Measurements from ENCODE around the gene ASH1L.

ASH1L gene

GRCh38 chr1:155485222-155485621 is 77.4 kb downstream of the ASH1L start:
- TF ChIP-seq CTCF (IDR thresholded peaks at IDR 0.05; ENCODE audit: control extremely low read depth, extremely low read depth, low read depth, missing control alignments): no peak
- DNase-seq (ENCODE audit: extremely low spot score): no peak
- POLR2A ChIA-PET: no interaction called here
- CTCF ChIA-PET: no interaction called here

- DNase-seq (ENCODE audit: extremely low spot score): no peak
- POLR2A ChIA-PET: no interaction called here
- TF ChIP-seq CTCF (IDR thresholded peaks at IDR 0.05; ENCODE audit: control extremely low read depth, extremely low read depth, low read depth, missing control alignments): no peak
- CTCF ChIA-PET: interaction anchor here (1.2 to 1.5 kb wide), 3 partner anchors 15 to 102 kb away, joined by 3 to 5 read pairs (median 3); no protein-coding TSS in a partner anchor
Measured at GRCh38 chr1:155481741-155482241, 80.8 kb downstream of the ASH1L start.

- no peak for DNase-seq (ENCODE audit: extremely low spot score)
- no peak for TF ChIP-seq CTCF (IDR thresholded peaks at IDR 0.05; ENCODE audit: control extremely low read depth, extremely low read depth, low read depth, missing control alignments)
- ChIA-PET POLR2A (no interaction called here), CTCF (interaction anchor here (2.0 to 2.7 kb wide), 2 partner anchors 12 to 25 kb away, joined by 5 to 7 read pairs; no protein-coding TSS in a partner anchor)
Measured at GRCh38 chr1:155479205-155479604, 83.4 kb downstream of the ASH1L start.

GRCh38 chr1:155478270-155478852 is 84.2 kb downstream of the ASH1L start:
- TF ChIP-seq CTCF (IDR thresholded peaks at IDR 0.05; ENCODE audit: control extremely low read depth, extremely low read depth, low read depth, missing control alignments): no peak
- CTCF ChIA-PET: interaction anchor here (1.2 to 2.7 kb wide), 3 partner anchors 11 to 40 kb away, joined by 3 to 7 read pairs (median 5); no protein-coding TSS in a partner anchor
- no peak for DNase-seq (ENCODE audit: extremely low spot score)
- POLR2A ChIA-PET: no interaction called here

GRCh38 chr1:155474146-155474545 is 88.5 kb downstream of the ASH1L start:
- ChIA-PET CTCF (interaction anchor here (1.0 kb wide), 1 partner anchor 26 kb away, joined by 3 read pairs; no protein-coding TSS in a partner anchor), POLR2A (interaction anchor here (0.6 kb wide), 2 partner anchors 20 to 80 kb away, joined by 3 read pairs; no protein-coding TSS in a partner anchor)
- TF ChIP-seq CTCF (IDR thresholded peaks at IDR 0.05; ENCODE audit: control extremely low read depth, extremely low read depth, low read depth, missing control alignments): no peak
- DNase-seq (ENCODE audit: extremely low spot score): no peak

- ChIA-PET POLR2A (interaction anchor here (0.7 kb wide), 1 partner anchor 67 kb away, joined by 3 read pairs; no protein-coding TSS in a partner anchor), CTCF (interaction anchor here (0.8 to 2.5 kb wide), 5 partner anchors 10 to 223 kb away, joined by 3 to 5 read pairs (median 3); no protein-coding TSS in a partner anchor)
- no peak for TF ChIP-seq CTCF (IDR thresholded peaks at IDR 0.05; ENCODE audit: control extremely low read depth, extremely low read depth, low read depth, missing control alignments)
- no peak for DNase-seq (ENCODE audit: extremely low spot score)
Measured at GRCh38 chr1:155473151-155473821, 89.3 kb downstream of the ASH1L start.
